GM23338 (cell line): Measurements from ENCODE around the gene FOXL1. TPM values are rescaled to one million over a fixed set of nuclear protein-coding genes. Genes with fewer than 3 reads are reported as not detected.

Source experiments
- ATAC-seq: fragments of 200-7000 bp; cut with Tn5 transposase; 3 replicates; pipeline ENCODE4 v1.9.1; 2020
- DNase-seq: peaks from one replicate; pipeline ENCODE4 v3.0.0-alpha.2; 2015; ENCODE audit warnings: low spot score
- H2AFZ ChIP-seq: fragments of 200-600 bp; sonication (generic); 2 replicates; pipeline ENCODE4 v1.8.0; 2016; ENCODE audit warnings: antibody characterized with exemption, mild to moderate bottlenecking, moderate library complexity
- H3F3A ChIP-seq: fragments of 200-600 bp; sonication (generic); replicated peaks from 2 replicates; pipeline ENCODE4 v1.8.0; 2017; ENCODE audit warnings: antibody characterized with exemption, mixed run types, low read depth
- H3K27ac ChIP-seq: fragments of 200-600 bp; sonication (generic); 2 replicates; pipeline ENCODE4 v1.6.1; 2016; ENCODE audit warnings: low read depth
- H3K27me3 ChIP-seq: fragments of 200-600 bp; sonication (generic); 2 replicates; pipeline ENCODE4 v1.8.0; 2016; ENCODE audit warnings: mild to moderate bottlenecking, mixed run types, moderate library complexity; ENCODE audit not compliant: insufficient read depth
- H3K36me3 ChIP-seq: fragments of 200-600 bp; sonication (generic); 2 replicates; pipeline ENCODE4 v1.8.0; 2016; ENCODE audit warnings: mild to moderate bottlenecking; ENCODE audit not compliant: insufficient read depth
- H3K4me1 ChIP-seq: fragments of 200-600 bp; sonication (generic); 2 replicates; pipeline ENCODE4 v1.8.0; 2016; ENCODE audit warnings: mild to moderate bottlenecking, moderate library complexity; ENCODE audit not compliant: insufficient read depth
- H3K4me2 ChIP-seq: fragments of 200-600 bp; sonication (generic); 2 replicates; pipeline ENCODE4 v1.7.1; 2017; ENCODE audit warnings: mixed run types
- H3K4me3 ChIP-seq: fragments of 200-600 bp; sonication (generic); 2 replicates; pipeline ENCODE4 v1.6.1; 2016; ENCODE audit warnings: mixed run types
- H3K79me2 ChIP-seq: fragments of 200-600 bp; sonication (generic); replicated peaks from 2 replicates; pipeline ENCODE4 v1.8.0; 2017; ENCODE audit warnings: mild to moderate bottlenecking; ENCODE audit not compliant: insufficient read depth
- H3K9me2 ChIP-seq: fragments of 200-600 bp; sonication (generic); 2 replicates; pipeline ENCODE4 v1.8.0; 2017; ENCODE audit not compliant: insufficient read depth
- H4K20me1 ChIP-seq: fragments of 200-600 bp; sonication (generic); replicated peaks from 2 replicates; pipeline ENCODE4 v1.8.0; 2017; ENCODE audit warnings: mild to moderate bottlenecking; ENCODE audit not compliant: insufficient read depth
- H3K27ac Mint-ChIP-seq: 2 replicates; pipeline ENCODE4 v1.8.0; 2020; ENCODE audit warnings: inconsistent platforms, mild to moderate bottlenecking, moderate library complexity, mixed read lengths
- H3K27me3 Mint-ChIP-seq: 3 replicates; pipeline ENCODE4 v1.8.0; 2022; ENCODE audit warnings: low read depth, mild to moderate bottlenecking, moderate library complexity, mixed read lengths, inconsistent platforms; ENCODE audit not compliant: insufficient read depth, poor library complexity
- H3K36me3 Mint-ChIP-seq: 3 replicates; pipeline ENCODE4 v1.8.0; 2021; ENCODE audit warnings: low read depth, mild to moderate bottlenecking, inconsistent platforms, moderate library complexity, mixed read lengths
- H3K4me1 Mint-ChIP-seq: 3 replicates; pipeline ENCODE4 v1.8.0; 2020; ENCODE audit warnings: mild to moderate bottlenecking, inconsistent platforms, mixed read lengths
- H3K4me3 Mint-ChIP-seq: 3 replicates; pipeline ENCODE4 v1.8.0; 2021; ENCODE audit warnings: moderate library complexity, mild to moderate bottlenecking, inconsistent platforms, mixed read lengths
- H3K9me3 Mint-ChIP-seq: 3 replicates; pipeline ENCODE4 v1.8.0; 2020; ENCODE audit warnings: moderate library complexity, mild to moderate bottlenecking, inconsistent platforms, mixed read lengths
- ETS1 ChIP-seq: IDR thresholded peaks from 2 replicates; pipeline ENCODE4 v1.6.1; 2016; ENCODE audit warnings: antibody characterized with exemption
- EZH2phosphoT487 ChIP-seq: fragments of 200-600 bp; sonication (generic); IDR thresholded peaks from one replicate; pipeline ENCODE4 v1.8.1; 2018; ENCODE audit warnings: antibody characterized with exemption; ENCODE audit not compliant: unreplicated experiment
- POLR2AphosphoS5 ChIP-seq: IDR thresholded peaks from 2 replicates; pipeline ENCODE4 v1.6.1; 2016; ENCODE audit warnings: antibody characterized with exemption, low read depth
- ZNF114 ChIP-seq: fragments of 250-450 bp; sonication (Bioruptor Pico); IDR thresholded peaks from 2 replicates; pipeline ENCODE4 v1.5.0; 2020; ENCODE audit warnings: mild to moderate bottlenecking, moderate library complexity
- ZNF462 ChIP-seq: fragments of 250-450 bp; sonication (Bioruptor Pico); IDR thresholded peaks from 2 replicates; pipeline ENCODE4 v1.5.0; 2020; ENCODE audit warnings: mild to moderate bottlenecking, moderate library complexity
- polyA plus RNA-seq: library from polyadenylated mRNA; unstranded; fragments of >200 nt; fragmentation: Nextera tagmentation; extraction: Ambion mirVana; gene quantifications from 2 replicates; pipeline ENCODE4 v1.2.1, GENCODE V29; 2016
- total RNA-seq: library from RNA; depleted of rRNA; stranded (reverse); fragments of >200 nt; shearing (Covaris generic); gene quantifications from 2 replicates; pipeline ENCODE4 v1.2.3, GENCODE V29; 2014

FOXL1 gene
- total and polyA plus RNA-seq, 2 experiments from 2014 or later: 0.31 TPM; not detected in 1

- TF ChIP-seq ZNF462 (CRISPR knock-in tag) (no peak), ETS1 (no peak), ZNF114 (no peak)
Observed at GRCh38 chr16:86541560-86541959, 36.8 kb upstream of the FOXL1 start (continued).

GRCh38 chr16:86542756-86543750, 35.3 kb upstream of the FOXL1 start:
- no peaks in the 10 kb centered on the region for H3K4me1 ChIP-seq
- Mint-ChIP-seq H3K4me1 (no peaks in the 10 kb centered on the region), H3K27ac (no peak overlapping the region), H3K4me3 (no peak overlapping the region), H3K36me3 (peaks cover 10% of the 10 kb centered on the region; the same call in 2 of the 3 replicates), H3K9me3 (no peaks in the 10 kb centered on the region), H3K27me3 (peaks cover 3% of the 10 kb centered on the region)
- H2AFZ ChIP-seq: no peak overlapping the region
- H4K20me1 ChIP-seq: no peaks in the 10 kb centered on the region
- no peaks in the 10 kb centered on the region; the same call in 1 of the 2 replicates for H3K36me3 ChIP-seq
- DNase-seq (no peak), ATAC-seq (no peak)
- no peak overlapping the region for H3K4me2 ChIP-seq
- no peaks in the 10 kb centered on the region for H3F3A ChIP-seq
- no peak overlapping the region for H3K27ac ChIP-seq
- H3K27me3 ChIP-seq: no peaks in the 10 kb centered on the region
- no peak overlapping the region for H3K4me3 ChIP-seq
- no peaks in the 10 kb centered on the region for H3K79me2 ChIP-seq
- H3K9me2 ChIP-seq: no peaks in the 10 kb centered on the region
- TF ChIP-seq EZH2phosphoT487 (no peak), ZNF462 (CRISPR knock-in tag) (no peak), POLR2AphosphoS5 (no peak)
